SH-SY5Y (cell line): Measurements from ENCODE around the gene TPSG1.

Experiments
- GATA2 ChIP-seq: IDR thresholded peaks from 2 replicates; pipeline ENCODE4 v1.6.1; 2011; ENCODE audit warnings: mild to moderate bottlenecking, low read depth, low read length
- GATA3 ChIP-seq: IDR thresholded peaks from 2 replicates; pipeline ENCODE4 v1.6.1; 2011; ENCODE audit warnings: low read depth, mild to moderate bottlenecking, low read length, moderate library complexity

GRCh38 chr16:1262210-1262845 is 37.3 kb upstream of the TPSG1 start:
- TF ChIP-seq GATA3, result no peak
- no peak for TF ChIP-seq GATA2
